Activated T-helper 17 cell treated with anti-CD3 and anti-CD28 coated beads, Interleukin-2, amount 50 U/mL, for 72 hours (primary cell): ENCODE measurements around the gene CCR7. TPM values are rescaled to one million over a fixed set of nuclear protein-coding genes. Genes with fewer than 3 reads are reported as not detected.

Source experiments
- total RNA-seq, 2 donors: library from RNA; stranded (reverse); gene quantifications; one replicate each; pipeline ENCODE4 v1.2.3, GENCODE V29; 2022

The CCR7 gene
- total RNA-seq, 2 donors from 2014 or later = 140 to 304 TPM

Other genes with a start within 250 kb of the CCR7 start
- not detected for gene GJD3, start 200.7 kb downstream of the CCR7 start, total RNA-seq
- gene TOP2A, start 147.6 kb downstream of the CCR7 start, total RNA-seq = 100 to 1,000 TPM; 230 to 257 TPM
- gene IGFBP4, start 122.0 kb downstream of the CCR7 start, total RNA-seq = 10 to 100 TPM in 1 of 2 donors, 1 to 10 TPM in 1; 5.3 to 33.8 TPM
- 10 to 100 TPM in 1 of 2 donors, 1 to 10 TPM in 1; 8.8 to 19.8 TPM for gene TNS4, start 63.8 kb downstream of the CCR7 start, total RNA-seq
- gene SMARCE1, start 82.3 kb upstream of the CCR7 start, total RNA-seq = 10 to 100 TPM; 82.1 to 85.5 TPM
- gene KRT222, start 99.7 kb upstream of the CCR7 start, total RNA-seq = not detected
- gene KRT24, start 138.3 kb upstream of the CCR7 start, total RNA-seq = not detected
- not detected for gene KRT25, start 189.9 kb upstream of the CCR7 start, total RNA-seq
- not detected for gene KRT26, start 206.7 kb upstream of the CCR7 start, total RNA-seq
- gene KRT27, start 217.1 kb upstream of the CCR7 start, total RNA-seq = not detected
- not detected for gene KRT28, start 234.5 kb upstream of the CCR7 start, total RNA-seq